Activated CD8-positive, alpha-beta memory T cell treated with anti-CD3 and anti-CD28 coated beads, Interleukin-2, amount 50 U/mL, for 24 hours (primary cell): ENCODE results near the gene TPP2.

ENCODE experiments used
- DNase-seq: peaks from one replicate; pipeline ENCODE4 v3.0.0-alpha.2; 2020; ENCODE audit errors: extremely low read depth

TPP2 gene

DNA sequence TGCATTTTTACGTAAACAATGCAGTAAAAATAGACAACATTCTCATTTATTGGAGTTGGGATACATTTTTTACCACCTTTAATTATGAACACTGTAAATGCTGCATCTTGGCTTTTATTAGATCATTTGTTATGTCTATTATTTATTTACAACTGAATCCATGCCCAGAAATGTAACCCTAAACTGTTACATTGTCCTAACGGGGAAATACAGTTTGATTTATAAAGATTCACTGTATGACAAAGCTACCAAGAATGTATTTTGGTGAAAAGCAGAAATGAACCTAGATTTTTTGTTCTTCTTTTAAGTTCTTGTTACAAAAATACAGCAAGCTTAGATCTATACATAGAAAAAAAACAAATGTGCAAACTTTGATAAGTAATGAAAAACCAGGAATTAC, 97.0 kb downstream of the TPP2 start:
- DNase-seq: no peak

- DNase-seq: no peak
Measured at GRCh38 chr13:102694937-102695336, 98.2 kb downstream of the TPP2 start, which contains the start of gene METTL21C. Gene METTL21C, minus strand, starts transcription at chr13:102695044. Its CDS starts 546 bp downstream, at chr13:102694498.

- no peak for DNase-seq
Measured at GRCh38 chr13:102696465-102696864, 99.7 kb downstream of the TPP2 start.

GRCh38 chr13:102697264-102697663, 100.5 kb downstream of the TPP2 start:
- no peak for DNase-seq

DNA sequence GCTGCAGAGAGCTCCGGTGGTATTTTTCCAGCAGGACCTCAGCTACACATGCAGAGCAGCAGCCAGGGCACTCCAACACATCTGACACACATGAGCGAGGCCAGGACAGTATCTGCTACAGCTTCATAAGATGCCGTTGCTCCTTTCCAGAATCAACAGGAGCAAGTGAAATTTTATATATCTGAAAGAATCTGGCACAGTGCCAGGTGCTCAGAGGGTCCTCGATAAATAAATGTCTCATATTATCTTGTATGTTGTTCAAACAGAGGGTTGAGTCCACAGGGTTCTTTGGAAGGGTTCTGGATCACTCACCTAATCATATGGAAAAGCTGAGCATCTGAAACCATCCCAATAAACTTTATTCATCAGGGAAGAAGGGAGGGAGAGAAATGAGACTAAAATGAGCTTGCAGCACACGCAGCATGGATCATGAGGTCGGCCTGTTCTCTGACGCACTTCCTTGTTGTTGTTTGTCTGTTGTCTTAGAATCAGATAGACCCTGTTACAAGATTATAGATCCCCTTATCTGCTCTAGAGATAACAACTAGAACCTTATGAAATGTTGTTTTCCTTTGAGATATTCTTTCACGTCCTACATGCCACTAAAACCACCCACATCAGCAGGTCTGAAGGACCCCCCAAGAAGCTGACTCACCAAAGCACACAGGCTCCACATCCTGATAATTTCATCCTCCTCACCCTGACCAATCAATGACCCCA, 101.3 kb downstream of the TPP2 start:
- no peak for DNase-seq

DNA sequence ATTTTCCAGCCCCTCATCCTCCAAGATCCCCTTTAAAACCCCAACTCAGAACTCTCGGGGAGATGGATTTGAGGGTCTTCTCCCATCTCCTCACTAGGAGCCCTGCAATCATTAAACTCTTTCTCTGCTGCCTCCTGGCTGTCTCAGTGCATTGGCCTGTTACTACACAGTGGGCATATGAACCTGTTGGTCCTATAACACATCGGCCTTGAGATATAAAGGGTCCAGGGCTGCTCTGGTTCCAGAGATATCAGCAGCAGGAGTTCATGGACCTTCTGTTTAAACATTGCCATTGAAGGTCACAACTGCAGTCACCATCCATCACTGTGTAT, 101.8 kb downstream of the TPP2 start:
- DNase-seq: no peak

DNA sequence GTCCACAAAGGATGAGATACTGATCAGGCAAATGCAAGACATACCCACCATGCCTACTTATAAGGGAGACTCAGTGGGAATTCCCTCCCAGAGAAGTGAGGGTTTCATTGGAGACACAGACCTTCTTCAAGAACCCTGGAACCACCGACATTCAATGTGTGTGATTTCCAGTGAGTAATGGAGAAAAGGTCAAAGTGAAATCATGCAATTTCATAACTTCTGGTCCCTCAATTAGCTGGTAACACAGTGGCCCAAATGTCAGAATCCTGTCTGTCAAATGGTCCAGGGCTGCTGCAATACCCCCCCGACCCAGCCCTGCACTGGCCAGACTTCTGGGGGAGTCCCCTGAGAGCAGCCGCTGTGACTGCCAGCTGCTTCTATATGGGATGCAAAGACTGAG, 102.7 kb downstream of the TPP2 start:
- no peak for DNase-seq

DNA sequence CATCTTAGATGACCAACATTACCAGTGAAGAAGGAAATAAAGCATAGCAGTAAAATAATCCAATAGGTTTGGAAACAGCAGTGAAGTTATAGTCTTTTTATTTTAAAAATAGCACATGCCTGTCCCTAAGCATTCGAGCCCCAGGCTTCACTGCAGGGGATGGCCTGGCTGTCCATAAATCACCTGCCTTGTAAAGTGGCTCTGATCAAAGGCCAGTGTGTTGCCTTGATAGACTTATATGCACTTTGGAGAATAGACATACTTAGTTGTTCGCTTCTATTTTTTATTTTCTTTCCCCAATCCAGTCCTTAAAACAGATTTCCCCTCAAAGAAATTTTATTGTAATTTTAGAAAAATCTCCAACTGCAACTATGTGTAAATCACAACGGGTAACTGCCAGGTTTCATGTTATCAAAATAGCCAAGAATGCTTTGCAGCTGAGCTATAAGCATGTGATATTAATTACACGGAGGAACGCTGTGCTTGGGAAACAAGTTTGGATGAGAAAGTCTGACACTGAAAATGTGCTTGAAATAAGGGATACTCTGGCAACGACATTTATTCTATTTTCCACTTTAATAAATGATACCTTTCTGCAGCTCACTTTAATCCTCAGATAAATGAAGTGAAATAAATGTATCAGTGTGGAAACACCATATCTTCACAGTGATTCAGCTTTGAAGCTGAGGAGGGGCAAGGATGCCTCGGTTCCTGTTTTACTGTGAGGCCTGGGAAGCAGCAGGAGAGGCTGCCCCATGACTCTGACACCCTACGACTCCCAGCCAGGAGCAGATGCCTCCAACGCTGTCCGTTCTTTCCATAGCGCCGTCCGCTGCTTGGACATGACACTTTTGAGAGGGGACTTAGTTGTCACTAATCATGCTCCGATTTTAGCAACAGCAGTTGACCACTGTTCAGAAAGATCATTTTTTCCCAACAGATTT, 103.6 kb downstream of the TPP2 start:
- DNase-seq: no peak

GRCh38 chr13:102701331-102701730, 104.5 kb downstream of the TPP2 start:
- DNase-seq: no peak

DNA sequence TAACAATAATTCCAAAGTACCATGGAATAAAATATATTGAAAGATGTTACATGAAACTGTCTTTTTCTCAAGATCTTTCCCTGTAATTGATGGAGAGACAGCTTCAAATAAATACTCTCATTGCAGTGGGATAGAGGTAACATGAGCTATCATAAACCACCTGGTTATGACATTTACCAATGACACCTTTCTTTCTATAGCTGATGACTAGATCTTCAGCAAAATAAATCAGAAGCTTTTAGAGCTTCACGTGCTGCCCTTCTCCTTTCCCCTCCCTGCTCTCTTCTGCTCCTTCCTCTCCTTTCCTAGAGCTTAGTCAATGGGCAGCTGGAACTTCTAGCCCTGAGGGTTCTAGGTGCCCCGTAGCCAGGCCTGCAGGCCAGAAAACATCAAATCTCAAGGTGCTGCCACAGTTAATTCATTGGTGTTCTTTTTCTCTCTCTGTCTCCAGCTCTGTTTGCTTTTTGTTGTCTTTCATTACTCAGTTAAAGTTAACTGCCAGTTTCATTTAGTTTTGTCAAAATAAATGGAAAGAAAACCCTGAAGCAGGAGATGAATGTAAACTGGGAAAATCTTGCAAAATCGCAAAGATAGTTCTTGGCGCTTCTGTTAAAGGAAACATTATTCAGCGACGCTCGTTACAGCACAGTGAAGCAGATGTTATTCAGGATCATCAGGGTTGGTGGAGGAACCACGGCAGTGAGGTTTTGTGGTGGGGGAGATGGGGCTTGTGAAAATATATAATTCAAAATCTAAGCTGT, 106.4 kb downstream of the TPP2 start:
- no peak for DNase-seq

DNA sequence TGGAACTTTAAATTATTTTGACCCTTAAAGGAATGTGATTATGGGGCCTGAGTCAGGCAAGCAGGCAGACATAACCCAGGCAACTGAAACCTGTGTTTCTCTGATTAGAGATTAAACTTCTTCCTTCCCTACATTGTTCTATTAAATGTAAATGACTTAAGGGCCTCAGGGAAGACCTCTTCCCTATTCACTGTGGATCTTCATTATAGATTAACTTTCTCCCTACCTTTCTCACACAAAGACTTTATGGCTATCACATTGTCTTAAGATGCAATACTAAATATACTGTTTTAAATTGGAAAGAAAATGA, 106.9 kb downstream of the TPP2 start:
- DNase-seq: no peak

GRCh38 chr13:102704238-102705058, 107.7 kb downstream of the TPP2 start:
- DNase-seq: no peak

GRCh38 chr13:102707467-102707866, 110.7 kb downstream of the TPP2 start:
- no peak for DNase-seq

- DNase-seq: no peak
Measured at GRCh38 chr13:102708211-102708610, 111.4 kb downstream of the TPP2 start.

DNA sequence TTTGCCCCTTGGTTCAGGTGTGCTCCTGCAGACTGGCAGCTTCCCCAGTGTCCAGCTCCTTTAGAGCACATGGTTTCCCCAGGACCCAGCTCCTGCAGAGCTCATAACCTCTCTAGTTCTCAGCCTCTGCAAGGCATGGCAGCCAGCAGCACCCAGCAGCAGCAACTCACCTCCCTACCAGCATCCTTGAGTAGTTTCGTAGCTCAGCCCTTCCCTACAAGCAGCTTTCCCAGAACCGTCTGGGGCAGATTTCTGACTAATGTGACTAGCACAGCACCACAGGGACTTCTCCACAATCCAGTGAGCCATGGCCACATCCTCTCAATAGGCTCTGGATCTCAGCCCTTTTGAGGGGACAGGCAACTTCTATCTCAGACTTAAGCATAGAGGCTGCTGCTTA, 112.2 kb downstream of the TPP2 start:
- DNase-seq: no peak

DNA sequence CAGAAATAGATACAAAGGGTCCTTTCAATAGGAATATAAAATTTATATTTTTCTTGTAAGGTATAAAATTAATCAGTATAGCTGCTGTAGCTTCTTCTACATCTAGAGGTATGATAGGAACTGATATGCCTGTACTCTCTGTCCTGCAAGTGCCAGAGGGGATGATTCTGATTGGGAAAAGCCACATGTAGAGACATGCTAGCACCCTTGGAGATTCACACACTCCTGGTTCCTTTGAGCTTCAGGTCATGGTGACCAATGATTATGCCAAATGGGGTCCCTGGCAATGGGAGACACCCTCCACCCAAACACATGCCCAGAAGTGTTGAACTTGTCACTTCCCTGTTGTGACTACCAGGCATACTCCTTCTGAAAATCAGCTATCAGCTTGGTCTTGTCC, 112.8 kb downstream of the TPP2 start:
- no peak for DNase-seq

DNA sequence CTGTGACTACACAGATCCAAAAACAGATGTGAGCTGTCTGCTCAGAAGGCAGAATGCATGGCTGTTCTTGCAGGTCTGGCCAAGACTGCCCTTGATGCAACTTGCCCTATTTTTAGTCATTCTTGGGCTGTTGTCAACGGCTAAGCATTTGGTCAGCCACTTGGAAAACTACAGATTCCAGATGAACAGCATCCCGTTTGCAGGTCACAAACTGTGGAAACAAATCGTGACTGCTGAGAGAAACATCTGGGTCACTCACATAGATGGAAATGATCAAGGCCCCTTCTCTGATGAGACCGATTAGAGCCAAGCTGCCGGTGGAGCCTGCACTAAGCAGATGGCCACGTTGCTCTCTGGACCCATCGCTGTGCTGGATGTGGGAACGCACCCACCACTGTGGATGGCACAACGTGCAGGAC, 113.5 kb downstream of the TPP2 start:
- DNase-seq: no peak

DNA sequence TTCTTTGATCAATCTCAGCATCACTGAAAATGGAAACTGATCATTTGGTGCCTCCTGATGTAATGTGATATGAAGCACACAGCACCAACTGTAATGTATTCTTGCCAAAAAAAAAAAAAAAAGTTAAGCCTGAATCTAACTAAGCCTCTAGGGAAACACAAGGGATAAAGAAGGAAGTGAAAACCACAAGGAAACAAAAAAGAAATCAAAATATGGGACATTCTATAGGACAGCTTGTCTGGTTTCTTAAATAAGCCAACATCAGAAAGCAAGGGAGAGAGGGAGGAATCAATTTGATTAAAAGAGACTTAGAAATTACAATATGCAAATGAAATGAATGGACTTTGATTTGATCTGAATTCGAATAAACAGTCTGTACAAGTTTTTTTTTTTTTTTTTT, 118.7 kb downstream of the TPP2 start:
- no peak for DNase-seq

DNA sequence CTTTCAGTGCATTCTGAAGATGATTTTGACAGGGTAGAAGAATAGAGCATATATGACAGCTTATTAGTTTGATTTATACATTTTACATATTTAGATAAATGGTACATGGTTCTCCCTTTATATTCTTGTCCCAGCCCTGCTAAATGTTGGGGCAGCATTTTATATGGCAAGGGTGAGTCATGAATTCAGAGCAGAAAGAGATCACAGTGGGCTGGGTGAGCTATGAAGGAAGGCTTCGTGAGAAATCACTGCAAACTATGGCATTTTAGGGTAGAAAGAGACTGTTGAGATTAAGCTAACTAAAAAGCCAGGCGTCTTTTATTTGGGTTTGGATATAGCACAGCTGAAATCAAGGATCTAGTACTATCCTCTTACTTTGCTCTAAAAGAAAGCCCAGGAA, 122.0 kb downstream of the TPP2 start:
- no peak for DNase-seq

GRCh38 chr13:102721800-102722231, 125.0 kb downstream of the TPP2 start:
- DNase-seq: no peak

GRCh38 chr13:102724923-102725322, 128.1 kb downstream of the TPP2 start:
- no peak for DNase-seq

DNA sequence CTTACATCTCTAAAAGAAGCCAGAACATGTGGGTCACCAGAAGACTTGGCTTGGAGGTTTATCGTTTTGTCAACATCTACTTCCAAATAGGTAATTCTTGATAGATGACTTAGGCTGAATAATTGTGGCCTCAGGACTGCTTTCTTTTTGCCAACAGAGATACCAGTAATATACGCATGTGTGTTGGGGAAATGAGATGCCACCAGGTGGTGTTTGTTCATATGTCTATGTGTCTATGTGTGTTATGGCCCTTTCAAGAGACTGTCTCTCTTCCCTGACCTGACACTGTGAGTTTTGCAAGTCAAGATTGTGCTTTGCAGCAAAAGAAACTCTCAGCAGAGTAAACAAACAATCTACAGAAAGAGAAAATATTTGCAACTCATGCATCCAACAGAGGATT, 129.6 kb downstream of the TPP2 start:
- DNase-seq: no peak
